IPS-20b (cell line): Measurements from ENCODE around the gene GYG2.

Experiments
- H3K27ac ChIP-seq: one replicate; pipeline ENCODE4 v1.5.1; 2013; ENCODE audit warnings: low read length
- H3K27me3 ChIP-seq: 2 replicates; pipeline ENCODE4 v1.6.1; 2013; ENCODE audit warnings: mild to moderate bottlenecking, low read length, inconsistent platforms; ENCODE audit not compliant: insufficient read depth
- H3K36me3 ChIP-seq: 2 replicates; pipeline ENCODE4 v1.6.1; 2013; ENCODE audit warnings: low read depth, mild to moderate bottlenecking, inconsistent platforms, low read length, moderate library complexity; ENCODE audit not compliant: insufficient read depth
- H3K4me1 ChIP-seq: 2 replicates; pipeline ENCODE4 v1.6.1; 2013; ENCODE audit warnings: mild to moderate bottlenecking, control low read depth, inconsistent platforms, low read length, moderate library complexity; ENCODE audit not compliant: insufficient read depth
- H3K4me3 ChIP-seq: 2 replicates; pipeline ENCODE4 v1.5.1; 2013; ENCODE audit warnings: mild to moderate bottlenecking, low read length, inconsistent platforms
- H3K9ac ChIP-seq: 2 replicates; pipeline ENCODE4 v1.6.1; 2013; ENCODE audit warnings: low read depth, mild to moderate bottlenecking, inconsistent platforms, low read length, moderate library complexity
- H3K9me3 ChIP-seq: 2 replicates; pipeline ENCODE4 v1.6.1; 2013; ENCODE audit warnings: mild to moderate bottlenecking, low read depth, low read length, inconsistent platforms; ENCODE audit not compliant: insufficient read depth

Gene GYG2

GRCh38 chrX:2846992-2847391 lies 18.3 kb downstream of the GYG2 start:
- H3K27ac ChIP-seq: no peak overlapping the region
- H3K9me3 ChIP-seq: no peaks in the 10 kb centered on the region
- no peak overlapping the region for H3K9ac ChIP-seq
- no peaks in the 10 kb centered on the region for H3K4me1 ChIP-seq
- H3K27me3 ChIP-seq: no peaks in the 10 kb centered on the region
- peaks cover 14% of the 10 kb centered on the region; the same call in 1 of the 2 replicates for H3K36me3 ChIP-seq
- H3K4me3 ChIP-seq: no peak overlapping the region

DNA sequence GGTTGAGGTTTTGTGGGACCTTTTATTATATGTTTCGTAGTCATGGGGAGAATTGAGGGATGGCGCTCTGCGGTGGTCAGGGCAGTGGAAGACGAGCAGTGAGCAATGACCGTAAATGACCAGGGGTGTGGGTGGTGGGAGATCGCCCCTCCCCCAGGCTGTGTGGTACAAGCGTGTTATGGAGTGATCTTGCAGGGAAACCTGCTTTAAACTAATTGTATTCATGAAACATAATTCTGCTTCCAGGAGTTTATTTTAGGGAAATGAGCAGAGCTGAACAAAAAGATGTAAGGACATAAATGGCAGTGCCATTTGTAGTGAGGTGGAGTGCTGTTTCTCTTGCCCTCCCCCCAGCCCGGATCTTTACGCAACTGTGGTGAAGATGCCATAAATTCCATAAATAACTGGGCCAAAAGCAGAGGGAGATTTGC lies 20.2 kb downstream of the GYG2 start:
- H3K9me3 ChIP-seq: no peaks in the 10 kb centered on the region
- no peaks in the 10 kb centered on the region for H3K4me1 ChIP-seq
- peak overlapping the region; percentile 20; the same call in 1 of the 2 replicates for H3K9ac ChIP-seq
- H3K4me3 ChIP-seq: no peak overlapping the region
- no peaks in the 10 kb centered on the region for H3K27me3 ChIP-seq
- H3K36me3 ChIP-seq: peaks cover 7% of the 10 kb centered on the region; the same call in 1 of the 2 replicates
- H3K27ac ChIP-seq: no peak overlapping the region

GRCh38 chrX:2854918-2855317 lies 26.2 kb downstream of the GYG2 start:
- H3K9me3 ChIP-seq: no peaks in the 10 kb centered on the region

DNA sequence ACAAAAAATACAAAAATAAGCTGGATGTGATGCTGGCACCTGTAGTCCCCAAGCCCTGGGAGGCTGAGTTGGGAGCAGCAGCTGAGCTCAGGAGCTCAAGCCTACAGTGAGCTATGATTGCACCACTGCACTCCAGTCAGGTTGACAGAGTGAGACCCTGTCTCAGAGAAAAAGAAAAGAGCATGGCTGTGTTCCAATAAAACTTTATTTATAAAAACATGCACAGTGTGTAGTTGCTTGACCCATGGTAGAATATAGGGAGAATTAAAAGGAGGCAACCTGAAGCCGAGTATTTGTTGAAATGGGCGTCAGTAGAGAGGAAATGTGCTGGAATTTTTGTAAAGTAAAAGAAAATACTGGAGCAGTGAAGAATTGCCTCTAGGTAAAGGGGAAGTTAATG lies 27.0 kb downstream of the GYG2 start:
- peaks cover 48% of the 10 kb centered on the region for H3K36me3 ChIP-seq

More at GRCh38 chrX:2854918-2855317, 26.2 kb downstream of the GYG2 start:
- H3K4me3 ChIP-seq: no peak overlapping the region
- peaks cover 42% of the 10 kb centered on the region for H3K36me3 ChIP-seq
- H3K9ac ChIP-seq: no peak overlapping the region
- H3K4me1 ChIP-seq: no peaks in the 10 kb centered on the region
- H3K27ac ChIP-seq: no peak overlapping the region
- H3K27me3 ChIP-seq: no peaks in the 10 kb centered on the region

DNA sequence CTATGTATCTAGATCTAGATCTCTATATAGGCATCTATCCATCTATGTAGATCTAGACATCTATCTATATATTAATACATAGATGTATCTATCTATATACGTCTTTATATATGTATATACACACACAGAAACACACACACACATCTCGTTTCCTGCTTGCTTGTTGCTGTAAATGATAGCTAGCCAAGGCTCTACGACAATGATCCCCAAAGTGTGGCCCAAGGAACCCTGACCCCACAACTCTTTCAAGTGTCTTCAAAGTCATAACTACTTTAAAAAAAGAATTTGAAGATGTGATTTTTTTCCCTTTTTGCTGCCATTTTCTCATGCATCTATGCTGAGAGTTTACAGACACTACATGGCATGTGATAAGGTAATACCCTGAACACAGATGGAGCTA lies 28.8 kb downstream of the GYG2 start:
- H3K36me3 ChIP-seq: peaks cover 65% of the 10 kb centered on the region
- H3K27me3 ChIP-seq: no peaks in the 10 kb centered on the region
- no peak overlapping the region for H3K27ac ChIP-seq
- H3K4me3 ChIP-seq: no peak overlapping the region
- no peaks in the 10 kb centered on the region for H3K9me3 ChIP-seq
- H3K9ac ChIP-seq: no peak overlapping the region
- no peaks in the 10 kb centered on the region for H3K4me1 ChIP-seq

More for the DNA sequence above, 27.0 kb downstream of the GYG2 start:
- Histone ChIP-seq H3K27me3 (no peaks in the 10 kb centered on the region), H3K4me3 (no peak overlapping the region), H3K4me1 (no peaks in the 10 kb centered on the region), H3K9ac (no peak overlapping the region), H3K9me3 (no peaks in the 10 kb centered on the region), H3K27ac (no peak overlapping the region)

- Histone ChIP-seq H3K9ac (no peak overlapping the region), H3K36me3 (peaks cover 74% of the 10 kb centered on the region), H3K4me1 (no peaks in the 10 kb centered on the region), H3K4me3 (no peak overlapping the region), H3K27me3 (no peaks in the 10 kb centered on the region), H3K27ac (no peak overlapping the region), H3K9me3 (no peaks in the 10 kb centered on the region)
Measured at GRCh38 chrX:2859197-2859797, 30.6 kb downstream of the GYG2 start.

- Histone ChIP-seq H3K36me3 (peaks cover 73% of the 10 kb centered on the region), H3K27ac (no peak overlapping the region), H3K4me3 (no peak overlapping the region), H3K9me3 (no peaks in the 10 kb centered on the region), H3K4me1 (no peaks in the 10 kb centered on the region), H3K9ac (no peak overlapping the region), H3K27me3 (no peaks in the 10 kb centered on the region)
Measured at GRCh38 chrX:2862404-2862803, 33.7 kb downstream of the GYG2 start.

- Histone ChIP-seq H3K27ac (no peak overlapping the region), H3K36me3 (peaks cover 65% of the 10 kb centered on the region; the same call in 1 of the 2 replicates)
Measured at GRCh38 chrX:2863646-2864045, 34.9 kb downstream of the GYG2 start.

GRCh38 chrX:2867206-2867605 lies 38.5 kb downstream of the GYG2 start:
- Histone ChIP-seq H3K9ac (no peak overlapping the region), H3K9me3 (no peaks in the 10 kb centered on the region), H3K4me3 (no peak overlapping the region), H3K27ac (no peak overlapping the region), H3K36me3 (peaks cover 40% of the 10 kb centered on the region; the same call in 1 of the 2 replicates), H3K27me3 (no peaks in the 10 kb centered on the region), H3K4me1 (no peaks in the 10 kb centered on the region)

More at GRCh38 chrX:2863646-2864045, 34.9 kb downstream of the GYG2 start:
- Histone ChIP-seq H3K4me3 (no peak overlapping the region), H3K9me3 (no peaks in the 10 kb centered on the region), H3K27me3 (no peaks in the 10 kb centered on the region), H3K4me1 (no peaks in the 10 kb centered on the region), H3K9ac (no peak overlapping the region)

GRCh38 chrX:2870650-2871049 lies 41.9 kb downstream of the GYG2 start:
- H3K4me1 ChIP-seq: no peaks in the 10 kb centered on the region
- H3K36me3 ChIP-seq: peaks cover 12% of the 10 kb centered on the region; the same call in 1 of the 2 replicates
- H3K9ac ChIP-seq: no peak overlapping the region
- H3K27ac ChIP-seq: no peak overlapping the region
- H3K4me3 ChIP-seq: no peak overlapping the region
- no peaks in the 10 kb centered on the region for H3K27me3 ChIP-seq
- H3K9me3 ChIP-seq: no peaks in the 10 kb centered on the region

DNA sequence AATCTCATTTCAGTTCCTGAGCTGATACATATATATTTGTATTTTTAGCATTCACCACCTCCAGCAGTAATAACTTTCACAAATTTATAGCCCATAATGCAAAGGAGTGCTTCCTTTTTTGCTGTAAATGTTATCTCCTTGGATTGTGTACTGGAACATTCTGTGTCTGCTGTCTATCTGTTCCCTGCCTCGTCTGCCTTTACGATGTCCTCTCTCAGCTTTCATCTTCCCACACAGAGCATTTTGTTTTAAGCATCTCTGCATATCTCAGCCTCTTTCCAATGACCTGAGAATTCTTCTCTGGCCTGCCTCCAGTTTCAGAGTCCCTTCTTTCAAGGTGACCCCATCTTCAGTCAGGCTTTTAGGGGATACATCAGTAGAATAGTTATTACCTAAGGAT lies 43.1 kb downstream of the GYG2 start:
- peaks cover 5% of the 10 kb centered on the region; the same call in 1 of the 2 replicates for H3K36me3 ChIP-seq
- no peaks in the 10 kb centered on the region for H3K9me3 ChIP-seq
- no peaks in the 10 kb centered on the region for H3K4me1 ChIP-seq
- no peak overlapping the region for H3K9ac ChIP-seq
- no peaks in the 10 kb centered on the region for H3K27me3 ChIP-seq
- H3K4me3 ChIP-seq: no peak overlapping the region
- no peak overlapping the region for H3K27ac ChIP-seq

- Histone ChIP-seq H3K9ac (no peak overlapping the region), H3K4me3 (no peak overlapping the region), H3K4me1 (no peaks in the 10 kb centered on the region), H3K9me3 (no peaks in the 10 kb centered on the region), H3K36me3 (peaks cover 3% of the 10 kb centered on the region; the same call in 1 of the 2 replicates), H3K27ac (no peak overlapping the region), H3K27me3 (no peaks in the 10 kb centered on the region)
Measured at GRCh38 chrX:2872671-2873277, 44.0 kb downstream of the GYG2 start.
